HCT116 (cell line): Measurements from ENCODE around the gene TOX3.

Experiments used
- CTCF ChIP-seq, 3 experiments: fragments of 200-600 bp in 1 of 3; sonication (generic) in 1 of 3; IDR thresholded peaks in 2 of 3; conservative IDR thresholded peaks in 1 of 3; 2 replicates each; pipeline ENCODE4 v1.5.1; 2012 to 2017; ENCODE audit warnings: low read depth in 2 of 3, low read length in 2 of 3, antibody characterized with exemption in 1 of 3, borderline replicate concordance in 1 of 3, control low read depth in 1 of 3, mild to moderate bottlenecking in 1 of 3, mixed read lengths in 1 of 3, mixed run types in 1 of 3, moderate library complexity in 1 of 3; ENCODE audit not compliant: insufficient read depth in 1 of 3
- EGR1 ChIP-seq: IDR thresholded peaks from 2 replicates; pipeline ENCODE4 v1.6.1; 2012; ENCODE audit warnings: low read depth
- EZH2 ChIP-seq: fragments of 200-600 bp; sonication (generic); IDR thresholded peaks from 2 replicates; pipeline ENCODE4 v1.6.1; 2017; ENCODE audit warnings: antibody characterized with exemption, mixed run types
- EZH2phosphoT487 ChIP-seq: fragments of 200-600 bp; IDR thresholded peaks from 2 replicates; pipeline ENCODE4 v1.6.1; 2018; ENCODE audit warnings: antibody characterized with exemption, borderline replicate concordance
- POLR2A ChIP-seq: IDR thresholded peaks from 2 replicates; pipeline ENCODE4 v1.7.0; 2011; ENCODE audit warnings: borderline replicate concordance; ENCODE audit not compliant: insufficient read depth, insufficient read length; ENCODE audit errors: extremely low read depth
- POLR2AphosphoS5 ChIP-seq: IDR thresholded peaks from 2 replicates; pipeline ENCODE4 v1.6.1; 2011; ENCODE audit warnings: mild to moderate bottlenecking, low read depth, low read length, moderate library complexity
- RAD21 ChIP-seq: IDR thresholded peaks from 2 replicates; pipeline ENCODE4 v1.6.1; 2012; ENCODE audit warnings: low read depth, mild to moderate bottlenecking
- SIN3A ChIP-seq: IDR thresholded peaks from 2 replicates; pipeline ENCODE4 v1.6.1; 2012; ENCODE audit warnings: low read depth
- SRF ChIP-seq: IDR thresholded peaks from 2 replicates; pipeline ENCODE4 v1.6.1; 2012; ENCODE audit warnings: low read depth
- TCF7L2 ChIP-seq: IDR thresholded peaks from 2 replicates; pipeline ENCODE4 v1.7.0; 2011; ENCODE audit warnings: borderline replicate concordance, inconsistent platforms; ENCODE audit not compliant: insufficient read depth, insufficient read length; ENCODE audit errors: extremely low read depth
- ZNF274 ChIP-seq: fragments of 200-500 bp; sonication (Bioruptor generic); IDR thresholded peaks from 2 replicates; pipeline ENCODE4 v1.6.1; 2014; ENCODE audit warnings: mild to moderate bottlenecking, low read depth, low read length, inconsistent platforms

DNA sequence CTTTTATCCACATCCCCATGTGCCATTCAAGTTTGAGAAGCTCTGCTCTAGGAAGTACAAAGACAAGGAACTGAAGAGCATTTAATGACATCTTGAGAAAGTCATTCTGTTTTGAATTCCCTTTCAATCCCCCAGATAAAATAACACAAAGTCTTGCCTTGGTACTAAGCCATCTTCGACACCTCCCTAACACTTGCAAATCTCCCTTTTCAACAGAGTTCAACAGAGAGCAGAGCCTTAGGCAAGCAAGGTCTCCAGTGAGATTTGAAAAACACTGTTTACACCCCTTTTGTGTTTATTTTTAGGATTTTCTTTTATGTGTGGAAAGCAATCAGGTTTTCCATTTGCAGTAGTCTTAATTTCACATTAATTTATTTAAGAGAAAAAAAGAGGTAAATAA lies 13.6 kb downstream of the TOX3 start:
- TF ChIP-seq CTCF (IDR thresholded peaks at IDR 0.05 in 2 of 3, conservative IDR thresholded peaks at IDR 0.05 in 1 of 3; ENCODE audit: borderline replicate concordance in 1 of 3, insufficient read depth in 1 of 3, low read depth in 2 of 3, low read length in 2 of 3) (no peak), EGR1 (no peak), SIN3A (no peak), POLR2A (no peak), TCF7L2 (no peak), POLR2AphosphoS5 (no peak), EZH2phosphoT487 (no peak), ZNF274 (no peak), EZH2 (no peak), SRF (no peak), RAD21 (no peak)
